Right lobe of liver (tissue), 6 donors: ENCODE measurements around the gene RCSD1. TPM values are rescaled to one million over a fixed set of nuclear protein-coding genes. Genes with fewer than 3 reads are reported as not detected.
A peak's percentile ranks its signal among the peaks of the same experiment; 100 is the strongest.

Experiments used
- ATAC-seq, 4 donors: fragments of 200-7000 bp; cut with Tn5 transposase; one replicate each; pipeline ENCODE4 v1.9.1; 2020; ENCODE audit warnings: mild to moderate bottlenecking in 4 of 4, moderate library complexity in 4 of 4
- DNase-seq, 3 donors: peaks; one replicate each; pipeline ENCODE4 v3.0.0-alpha.2; 2020
- H3K27ac ChIP-seq, 3 donors: fragments of 200-600 bp; one replicate each; pipeline ENCODE4 v1.8.0; 2022
- H3K27me3 ChIP-seq, 2 donors: fragments of 200-600 bp; one replicate each; pipeline ENCODE4 v1.8.0; 2022
- H3K36me3 ChIP-seq, 4 donors: fragments of 200-600 bp; sonication (generic) in 1 of 4; one replicate each; pipeline versions ENCODE4 v1.5.1 to v1.8.0; 2017 to 2022; ENCODE audit warnings: control low read depth in 1 of 4
- H3K4me1 ChIP-seq, 4 donors: fragments of 200-600 bp; sonication (generic) in 1 of 4; one replicate each; pipeline versions ENCODE4 v1.5.1 to v1.8.0; 2017 to 2022; ENCODE audit warnings: control low read depth in 1 of 4
- H3K4me3 ChIP-seq, 3 donors: fragments of 200-600 bp; one replicate each; pipeline ENCODE4 v1.8.0; 2022
- H3K9me3 ChIP-seq, 4 donors: fragments of 200-600 bp; sonication (generic) in 1 of 4; one replicate each; pipeline versions ENCODE4 v1.5.1 to v1.8.0; 2017 to 2022; ENCODE audit warnings: control low read depth in 1 of 4
- POLR2A ChIP-seq: fragments of 450-650 bp; IDR thresholded peaks from one replicate; pipeline ENCODE4 v1.6.1; 2017; ENCODE audit warnings: antibody characterized with exemption, mild to moderate bottlenecking
- WGBS: methylation state at CpG from one replicate; pipeline ENCODE4 v1.1.6; 2018; ENCODE audit warnings: low coverage, low lambda C conversion rate; ENCODE audit not compliant: insufficient coverage; ENCODE audit errors: missing lambda C conversion rate; 5-methylcytosine and 5-hydroxymethylcytosine counted together
- intact Hi-C, 2 donors: fragments of 100-400 bp; cut with DNase I; formaldehyde crosslinking; loops; one replicate each; pipeline versions ENCODE4 v1.11.2 to v1.14.1; 2022
- total RNA-seq, 6 experiments: library from RNA; depleted of rRNA in 2 of 6; stranded (reverse); fragments of >200 nt in 2 of 6; fragmentation: NEBNext Ultra II Directional in 3 of 6; extraction: Animal tissue kit (Norgen Biotek cat#: 25700) in 3 of 6; gene quantifications; one replicate each; pipeline versions ENCODE4 v1.1.0 to v1.2.4, GENCODE V29; 2016 to 2023
- TF ChIP-seq, protein P1 (sequence below), 4 donors: fragments of 200-600 bp in 3 of 4; fragments of 450-650 bp in 1 of 4; IDR thresholded peaks; one replicate each; pipeline versions ENCODE4 v1.5.1 to v1.8.0; 2016 to 2022; ENCODE audit warnings: antibody characterized with exemption in 4 of 4, mild to moderate bottlenecking in 2 of 4
- donor health status: DM: no; HTN: yes; CAD: no.
- donor health status: DM: no; HTN: no; CAD: no.
- donor health status: DM: no; HTN: no; CAD: no.
- donor health status: DM: no; HTN: yes; CAD: no.
- donor health status: DM: no; HTN: yes; CAD: no.

The RCSD1 gene
- total RNA-seq, 6 experiments from 2014 or later, result 2.4 to 8.4 (median 5.0) TPM

DNA sequence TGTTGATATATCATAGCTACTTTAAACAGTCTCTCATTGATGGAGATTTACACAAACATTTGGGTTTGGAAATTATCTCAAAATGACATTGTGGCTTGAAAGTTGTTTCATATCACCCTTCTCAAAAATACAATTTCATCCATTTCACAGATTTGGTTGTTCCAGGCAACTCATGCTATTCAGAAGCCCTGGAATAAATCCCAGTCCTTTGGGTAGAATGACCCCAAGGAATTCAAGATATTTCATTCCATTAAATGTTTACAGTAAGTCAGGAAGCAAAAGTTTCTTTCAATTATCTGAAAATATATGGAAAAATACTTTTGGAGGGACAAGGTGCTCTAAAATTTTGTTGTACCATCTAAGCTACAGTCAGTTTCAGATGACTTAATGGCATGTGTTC is 118.9 kb downstream of the RCSD1 start:
- Histone ChIP-seq H3K4me1 (peaks cover 0 to 14% (median 6%) of the 10 kb centered on the region in 4 donors), H3K9me3 (no peaks in the 10 kb centered on the region), H3K27me3 (no peaks in the 10 kb centered on the region), H3K36me3 (no peaks in the 10 kb centered on the region), H3K4me3 (no peak overlapping the region), H3K27ac (no peak overlapping the region)
- TF ChIP-seq, protein P1, sequence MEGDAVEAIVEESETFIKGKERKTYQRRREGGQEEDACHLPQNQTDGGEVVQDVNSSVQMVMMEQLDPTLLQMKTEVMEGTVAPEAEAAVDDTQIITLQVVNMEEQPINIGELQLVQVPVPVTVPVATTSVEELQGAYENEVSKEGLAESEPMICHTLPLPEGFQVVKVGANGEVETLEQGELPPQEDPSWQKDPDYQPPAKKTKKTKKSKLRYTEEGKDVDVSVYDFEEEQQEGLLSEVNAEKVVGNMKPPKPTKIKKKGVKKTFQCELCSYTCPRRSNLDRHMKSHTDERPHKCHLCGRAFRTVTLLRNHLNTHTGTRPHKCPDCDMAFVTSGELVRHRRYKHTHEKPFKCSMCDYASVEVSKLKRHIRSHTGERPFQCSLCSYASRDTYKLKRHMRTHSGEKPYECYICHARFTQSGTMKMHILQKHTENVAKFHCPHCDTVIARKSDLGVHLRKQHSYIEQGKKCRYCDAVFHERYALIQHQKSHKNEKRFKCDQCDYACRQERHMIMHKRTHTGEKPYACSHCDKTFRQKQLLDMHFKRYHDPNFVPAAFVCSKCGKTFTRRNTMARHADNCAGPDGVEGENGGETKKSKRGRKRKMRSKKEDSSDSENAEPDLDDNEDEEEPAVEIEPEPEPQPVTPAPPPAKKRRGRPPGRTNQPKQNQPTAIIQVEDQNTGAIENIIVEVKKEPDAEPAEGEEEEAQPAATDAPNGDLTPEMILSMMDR (IDR thresholded peaks at IDR 0.05), result no peak
- TF ChIP-seq POLR2A, result no peak
- intact Hi-C loops, result no loop called here
- ATAC-seq (no peak), DNase-seq (no peak)

DNA sequence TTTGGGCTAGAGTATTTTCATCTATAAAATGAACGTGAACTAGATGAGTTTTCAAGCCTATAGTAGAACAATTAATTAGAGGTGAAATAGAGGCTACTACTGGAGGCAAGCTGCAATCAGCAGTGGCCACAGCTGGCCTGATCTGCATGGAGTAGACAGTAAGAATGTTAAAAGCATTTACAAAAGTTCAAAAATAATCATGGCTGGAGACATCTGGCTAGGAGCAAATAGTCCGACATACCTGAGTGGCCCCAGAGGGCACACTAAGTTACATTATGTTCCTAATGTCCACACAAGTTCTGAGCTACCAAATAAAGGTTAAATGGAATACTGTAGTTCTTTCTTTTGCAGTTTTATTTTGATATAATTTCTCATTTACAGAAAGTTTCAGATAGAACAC is 119.7 kb downstream of the RCSD1 start:
- no peak for ATAC-seq
- no peak overlapping the region for H3K27ac ChIP-seq

DNA sequence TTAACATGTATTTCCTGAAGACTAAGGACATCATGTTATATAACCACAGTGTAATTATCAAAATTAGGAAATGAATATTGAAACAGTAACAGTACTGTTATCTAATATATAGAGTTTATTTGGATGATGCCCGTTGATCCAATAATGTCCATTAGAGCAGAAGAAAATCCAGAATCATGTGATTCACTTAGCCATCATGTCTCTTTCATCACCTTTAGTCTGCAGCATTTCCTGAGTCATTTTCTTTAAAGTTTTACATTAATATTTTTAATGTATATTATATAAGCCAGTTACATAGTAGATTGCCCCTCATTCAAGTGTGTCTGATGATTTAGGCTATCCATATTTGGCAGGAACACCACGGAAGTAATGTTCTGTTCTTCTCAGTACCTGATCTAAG is 120.6 kb downstream of the RCSD1 start:
- no peak for DNase-seq
- 96% methylated on average over 2 of the region's 2 CpGs for WGBS
- peaks cover 0 to 14% (median 6%) of the 10 kb centered on the region in 4 donors for H3K4me1 ChIP-seq
- ATAC-seq, result no peak
- H3K27me3 ChIP-seq, result no peaks in the 10 kb centered on the region
- H3K9me3 ChIP-seq, result no peaks in the 10 kb centered on the region
- TF ChIP-seq, protein P1 (IDR thresholded peaks at IDR 0.05), result no peak
- TF ChIP-seq POLR2A, result no peak
- intact Hi-C loops, result no loop called here
- no peak overlapping the region for H3K4me3 ChIP-seq
- H3K36me3 ChIP-seq, result no peaks in the 10 kb centered on the region
- no peak overlapping the region for H3K27ac ChIP-seq

More for the DNA sequence above, 119.7 kb downstream of the RCSD1 start:
- H3K9me3 ChIP-seq, result no peaks in the 10 kb centered on the region
- no peaks in the 10 kb centered on the region for H3K36me3 ChIP-seq
- intact Hi-C loops, result no loop called here
- WGBS, result 72% methylated on average over 2 of the region's 2 CpGs
- TF ChIP-seq POLR2A, result no peak
- TF ChIP-seq, protein P1 (IDR thresholded peaks at IDR 0.05), result no peak
- H3K4me3 ChIP-seq, result no peak overlapping the region
- DNase-seq, result no peak
- H3K4me1 ChIP-seq, result peaks cover 0 to 14% (median 6%) of the 10 kb centered on the region in 4 donors
- no peaks in the 10 kb centered on the region for H3K27me3 ChIP-seq

DNA sequence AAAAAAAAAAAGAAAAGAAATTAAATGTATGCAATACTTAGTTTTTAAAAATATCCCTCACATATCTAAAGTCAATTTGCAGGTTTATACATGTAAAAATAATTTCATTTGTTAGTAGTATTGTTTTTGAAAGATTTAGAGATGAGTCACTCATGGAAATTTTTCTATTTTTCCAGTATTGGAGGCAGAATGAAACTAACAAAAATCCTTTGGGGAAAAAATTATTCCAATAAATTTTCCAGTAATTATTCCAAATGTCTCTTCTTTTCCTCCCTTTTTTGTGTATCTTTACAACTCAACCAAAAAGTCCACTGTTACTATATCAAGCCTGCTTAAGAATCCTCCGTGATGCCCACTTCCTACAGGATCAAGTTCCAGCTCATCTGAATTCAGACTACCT is 121.6 kb downstream of the RCSD1 start:
- no peak for ATAC-seq
- Histone ChIP-seq H3K27ac (peak overlapping the region; percentile 14 to 54 (median 45)), H3K36me3 (no peaks in the 10 kb centered on the region), H3K4me1 (peaks cover 0 to 14% (median 6%) of the 10 kb centered on the region in 4 donors), H3K9me3 (no peaks in the 10 kb centered on the region), H3K27me3 (no peaks in the 10 kb centered on the region), H3K4me3 (no peak overlapping the region)
- 92% methylated on average over 1 of the region's 1 CpG for WGBS
- DNase-seq, result no peak
- TF ChIP-seq, protein P1 (IDR thresholded peaks at IDR 0.05), result no peak
- intact Hi-C loops, result no loop called here
